ENCODE measurements around the gene PRDM16.

PRDM16 gene

GRCh38 chr1:3270403-3271245 lies 201.6 kb downstream of the PRDM16 start:
- H3K18ac ChIP-seq (ENCODE audit: low read length), result peak overlapping the region; percentile 45
- no peak overlapping the region for H4K91ac ChIP-seq (ENCODE audit: low read depth, low read length, poor library complexity)
- H3K9ac ChIP-seq (ENCODE audit: low read depth, low read length, poor library complexity), result no peak overlapping the region
- no peak overlapping the region for H2AFZ ChIP-seq (ENCODE audit: low read length)
- no peak overlapping the region for H3K4ac ChIP-seq (ENCODE audit: low read length)
- no peak overlapping the region for H2BK120ac ChIP-seq (ENCODE audit: low read depth, low read length)
- H3K9me3 ChIP-seq (replicated peaks in 1 of 2; ENCODE audit: control insufficient read depth in 2 of 2, insufficient read depth in 1 of 2, low read depth in 1 of 2, low read length in 2 of 2), result no peaks in the 10 kb centered on the region
- no peak overlapping the region for H4K8ac ChIP-seq (ENCODE audit: low read depth, low read length)
- H3K4me3 ChIP-seq (ENCODE audit: low read length in 2 of 2), result peak overlapping the region in 1 of 2 donors; percentile 13
- no peak overlapping the region for H3K4me2 ChIP-seq (ENCODE audit: insufficient read depth, low read length, poor library complexity, severe bottlenecking)
- peak overlapping the region; percentile 8 for H3K23ac ChIP-seq (ENCODE audit: low read depth, low read length, poor library complexity)
- no peak for DNase-seq (ENCODE audit: low spot score)
- no peaks in the 10 kb centered on the region for H3K36me3 ChIP-seq (replicated peaks in 1 of 2; ENCODE audit: control insufficient read depth in 2 of 2, insufficient read depth in 2 of 2, low read length in 2 of 2)
- H2BK5ac ChIP-seq (ENCODE audit: low read length), result no peak overlapping the region
- no peak overlapping the region for H2BK12ac ChIP-seq (ENCODE audit: low read length)
- peak overlapping the region; percentile 5 for H2AK5ac ChIP-seq (ENCODE audit: low read depth, low read length)
- H3K79me1 ChIP-seq (ENCODE audit: low read depth, low read length), result peaks cover 5% of the 10 kb centered on the region
- no peak overlapping the region for H3K14ac ChIP-seq (ENCODE audit: low read length)
- no peak overlapping the region for H3K27ac ChIP-seq (replicated peaks; ENCODE audit: low read length)
- H2BK15ac ChIP-seq (ENCODE audit: low read length), result no peak overlapping the region
- peaks cover 0 to 56% (median 2%) of the 10 kb centered on the region in 3 experiments for H3K27me3 ChIP-seq (ENCODE audit: control insufficient read depth in 3 of 3, insufficient read depth in 3 of 3, low read depth in 1 of 3, low read length in 3 of 3)
- no CpG with 5 or more reads among the region's 27 CpGs for WGBS, 2 donors (ENCODE audit: extremely low coverage in 2 of 2, insufficient read length in 2 of 2, insufficient replicate concordance in 1 of 2)
- H3K4me1 ChIP-seq (ENCODE audit: control insufficient read depth in 2 of 2, insufficient read depth in 1 of 2, low read depth in 1 of 2, low read length in 2 of 2), result peaks cover 0 to 8% of the 10 kb centered on the region in 2 donors

GRCh38 chr1:3271866-3272265 lies 202.9 kb downstream of the PRDM16 start:
- Histone ChIP-seq H2BK12ac (ENCODE audit: low read length) (no peak overlapping the region), H3K4me2 (ENCODE audit: insufficient read depth, low read length, poor library complexity, severe bottlenecking) (no peak overlapping the region), H3K9me3 (replicated peaks in 1 of 2; ENCODE audit: control insufficient read depth in 2 of 2, insufficient read depth in 1 of 2, low read depth in 1 of 2, low read length in 2 of 2) (no peaks in the 10 kb centered on the region), H3K9ac (ENCODE audit: low read depth, low read length, poor library complexity) (no peak overlapping the region), H3K36me3 (replicated peaks in 1 of 2; ENCODE audit: control insufficient read depth in 2 of 2, insufficient read depth in 2 of 2, low read length in 2 of 2) (no peaks in the 10 kb centered on the region), H3K4me3 (ENCODE audit: low read length in 2 of 2) (no peak overlapping the region), H2AFZ (ENCODE audit: low read length) (no peak overlapping the region), H3K27ac (replicated peaks; ENCODE audit: low read length) (no peak overlapping the region), H3K14ac (ENCODE audit: low read length) (no peak overlapping the region), H4K91ac (ENCODE audit: low read depth, low read length, poor library complexity) (no peak overlapping the region), H2BK15ac (ENCODE audit: low read length) (no peak overlapping the region), H3K27me3 (ENCODE audit: control insufficient read depth in 3 of 3, insufficient read depth in 3 of 3, low read depth in 1 of 3, low read length in 3 of 3) (peaks cover 0 to 67% (median 2%) of the 10 kb centered on the region in 3 experiments), H3K18ac (ENCODE audit: low read length) (peak overlapping the region; percentile 25), H3K4ac (ENCODE audit: low read length) (no peak overlapping the region), H2BK5ac (ENCODE audit: low read length) (no peak overlapping the region), H2BK120ac (ENCODE audit: low read depth, low read length) (no peak overlapping the region), H2AK5ac (ENCODE audit: low read depth, low read length) (no peak overlapping the region), H4K8ac (ENCODE audit: low read depth, low read length) (no peak overlapping the region), H3K4me1 (ENCODE audit: control insufficient read depth in 2 of 2, insufficient read depth in 1 of 2, low read depth in 1 of 2, low read length in 2 of 2) (peaks cover 0 to 7% of the 10 kb centered on the region in 2 donors), H3K79me1 (ENCODE audit: low read depth, low read length) (peaks cover 5% of the 10 kb centered on the region), H3K23ac (ENCODE audit: low read depth, low read length, poor library complexity) (no peak overlapping the region)
- no CpG with 5 or more reads among the region's 9 CpGs for WGBS, 2 donors (ENCODE audit: extremely low coverage in 2 of 2, insufficient read length in 2 of 2, insufficient replicate concordance in 1 of 2)
- no peak for DNase-seq (ENCODE audit: low spot score)

- H3K36me3 ChIP-seq (replicated peaks in 1 of 2; ENCODE audit: control insufficient read depth in 2 of 2, insufficient read depth in 2 of 2, low read length in 2 of 2), result no peaks in the 10 kb centered on the region
- H4K91ac ChIP-seq (ENCODE audit: low read depth, low read length, poor library complexity), result no peak overlapping the region
- no peak overlapping the region for H3K23ac ChIP-seq (ENCODE audit: low read depth, low read length, poor library complexity)
- no peak overlapping the region for H4K8ac ChIP-seq (ENCODE audit: low read depth, low read length)
- no peak overlapping the region for H2BK5ac ChIP-seq (ENCODE audit: low read length)
- WGBS, 2 donors (ENCODE audit: extremely low coverage in 2 of 2, insufficient read length in 2 of 2, insufficient replicate concordance in 1 of 2), result no CpG with 5 or more reads among the region's 29 CpGs
- peak overlapping the region; percentile 65 for H3K14ac ChIP-seq (ENCODE audit: low read length)
- H3K9ac ChIP-seq (ENCODE audit: low read depth, low read length, poor library complexity), result no peak overlapping the region
- no peak overlapping the region for H3K4me3 ChIP-seq (ENCODE audit: low read length in 2 of 2)
- no peak overlapping the region for H3K4ac ChIP-seq (ENCODE audit: low read length)
- H3K18ac ChIP-seq (ENCODE audit: low read length), result peak overlapping the region; percentile 75
- H3K4me1 ChIP-seq (ENCODE audit: control insufficient read depth in 2 of 2, insufficient read depth in 1 of 2, low read depth in 1 of 2, low read length in 2 of 2), result peaks cover 0 to 7% of the 10 kb centered on the region in 2 donors
- H2BK15ac ChIP-seq (ENCODE audit: low read length), result no peak overlapping the region
- H2AK5ac ChIP-seq (ENCODE audit: low read depth, low read length), result peak overlapping the region; percentile 71
- peak overlapping the region; percentile 26 for H2BK12ac ChIP-seq (ENCODE audit: low read length)
- H3K4me2 ChIP-seq (ENCODE audit: insufficient read depth, low read length, poor library complexity, severe bottlenecking), result no peak overlapping the region
- H3K27ac ChIP-seq (replicated peaks; ENCODE audit: low read length), result no peak overlapping the region
- no peaks in the 10 kb centered on the region for H3K9me3 ChIP-seq (replicated peaks in 1 of 2; ENCODE audit: control insufficient read depth in 2 of 2, insufficient read depth in 1 of 2, low read depth in 1 of 2, low read length in 2 of 2)
- H3K27me3 ChIP-seq (ENCODE audit: control insufficient read depth in 3 of 3, insufficient read depth in 3 of 3, low read depth in 1 of 3, low read length in 3 of 3), result peaks cover 0 to 66% (median 2%) of the 10 kb centered on the region in 3 experiments
- no peak overlapping the region for H2AFZ ChIP-seq (ENCODE audit: low read length)
- no peak overlapping the region for H2BK120ac ChIP-seq (ENCODE audit: low read depth, low read length)
- peaks cover 5% of the 10 kb centered on the region for H3K79me1 ChIP-seq (ENCODE audit: low read depth, low read length)
- no peak for DNase-seq (ENCODE audit: low spot score)
These were observed 203.5 kb downstream of the PRDM16 start for GRCh38 chr1:3272321-3273045.

GRCh38 chr1:3273447-3273846 lies 204.4 kb downstream of the PRDM16 start:
- H2BK120ac ChIP-seq (ENCODE audit: low read depth, low read length), result no peak overlapping the region
- peaks cover 0 to 2% of the 10 kb centered on the region in 2 donors for H3K4me1 ChIP-seq (ENCODE audit: control insufficient read depth in 2 of 2, insufficient read depth in 1 of 2, low read depth in 1 of 2, low read length in 2 of 2)
- peak overlapping the region; percentile 52 for H3K18ac ChIP-seq (ENCODE audit: low read length)
- no peak overlapping the region for H2BK15ac ChIP-seq (ENCODE audit: low read length)
- H2BK5ac ChIP-seq (ENCODE audit: low read length), result no peak overlapping the region
- peaks cover 0 to 2% of the 10 kb centered on the region in 2 donors for H3K36me3 ChIP-seq (replicated peaks in 1 of 2; ENCODE audit: control insufficient read depth in 2 of 2, insufficient read depth in 2 of 2, low read length in 2 of 2)
- H2AFZ ChIP-seq (ENCODE audit: low read length), result no peak overlapping the region
- H3K23ac ChIP-seq (ENCODE audit: low read depth, low read length, poor library complexity), result peak overlapping the region; percentile 34
- H3K9me3 ChIP-seq (replicated peaks in 1 of 2; ENCODE audit: control insufficient read depth in 2 of 2, insufficient read depth in 1 of 2, low read depth in 1 of 2, low read length in 2 of 2), result peaks cover 0 to 2% of the 10 kb centered on the region in 2 donors
- H2AK5ac ChIP-seq (ENCODE audit: low read depth, low read length), result no peak overlapping the region
- no peak overlapping the region for H4K91ac ChIP-seq (ENCODE audit: low read depth, low read length, poor library complexity)
- H3K4ac ChIP-seq (ENCODE audit: low read length), result no peak overlapping the region
- WGBS, 2 donors (ENCODE audit: extremely low coverage in 2 of 2, insufficient read length in 2 of 2, insufficient replicate concordance in 1 of 2), result no CpG with 5 or more reads among the region's 4 CpGs
- peak overlapping the region in 1 of 2 donors; percentile 59 for H3K4me3 ChIP-seq (ENCODE audit: low read length in 2 of 2)
- H3K14ac ChIP-seq (ENCODE audit: low read length), result peak overlapping the region; percentile 72
- peak overlapping the region; percentile 46 for H2BK12ac ChIP-seq (ENCODE audit: low read length)
- no peak overlapping the region for H3K4me2 ChIP-seq (ENCODE audit: insufficient read depth, low read length, poor library complexity, severe bottlenecking)
- DNase-seq (ENCODE audit: low spot score), result no peak
- peaks cover 5% of the 10 kb centered on the region for H3K79me1 ChIP-seq (ENCODE audit: low read depth, low read length)
- H3K27me3 ChIP-seq (ENCODE audit: control insufficient read depth in 3 of 3, insufficient read depth in 3 of 3, low read depth in 1 of 3, low read length in 3 of 3), result peaks cover 0 to 71% (median 2%) of the 10 kb centered on the region in 3 experiments
- no peak overlapping the region for H3K27ac ChIP-seq (replicated peaks; ENCODE audit: low read length)
- no peak overlapping the region for H4K8ac ChIP-seq (ENCODE audit: low read depth, low read length)
- peak overlapping the region; percentile 30 for H3K9ac ChIP-seq (ENCODE audit: low read depth, low read length, poor library complexity)

Data from neuronal stem cell (in vitro differentiated cells).